HCT116 (cell line): ENCODE results near the gene EIF4E1B. TPM values are rescaled to one million over a fixed set of nuclear protein-coding genes. Genes with fewer than 3 reads are reported as not detected.

ENCODE experiments used
- ATAC-seq: fragments of 200-7000 bp; cut with Tn5 transposase; 2 replicates; pipeline ENCODE4 v1.9.1; 2020; ENCODE audit warnings: mild to moderate bottlenecking, moderate library complexity
- BruUV-seq: library from RNA; stranded (reverse); fragments of 400-500 nt; replicated peaks from 2 replicates; lab custom pipeline; 2021; lab: Mats Ljungman, UMichigan
- CTCF ChIA-PET: fragments of 300-600 bp; sonication (Branson Sonifier 250); formaldehyde crosslinking; loops from one replicate; lab custom pipeline; 2021; ENCODE audit warnings: antibody characterized with exemption; lab: Charles Lee
- POLR2A ChIA-PET: fragments of 300-600, 350-600 bp; sonication (Branson Sonifier 250); formaldehyde crosslinking; loops from one replicate; lab custom pipeline; 2021; ENCODE audit warnings: antibody characterized with exemption; lab: Charles Lee
- RAD21 ChIA-PET, 2 experiments: fragments of 300-600 bp; sonication (Branson Sonifier 250); formaldehyde crosslinking; loops; one replicate each; lab custom pipeline; 2023; ENCODE audit warnings: low total read pairs in 2 of 2; ENCODE audit not compliant: uncharacterized antibody in 2 of 2, unreplicated experiment in 2 of 2, low non-redundant PET in 1 of 2; lab: Charles Lee
- DNase-seq: peaks from one replicate; pipeline ENCODE4 v3.0.0-alpha.2; 2010; ENCODE audit warnings: low read depth, low spot score
- H2AFZ ChIP-seq: fragments of 200-600 bp; shearing (Covaris generic), sonication (generic); 2 replicates; pipeline ENCODE4 v1.6.1; 2017; ENCODE audit warnings: low read depth, mixed run types, mixed read lengths, antibody characterized with exemption, low read length; ENCODE audit not compliant: poor library complexity, severe bottlenecking
- H3K27ac ChIP-seq: 2 replicates; pipeline ENCODE4 v1.5.1; 2012; ENCODE audit warnings: low read depth, low read length
- H3K27me3 ChIP-seq: fragments of 200-600 bp; sonication (generic); 2 replicates; pipeline ENCODE4 v1.6.1; 2016; ENCODE audit warnings: mixed run types, low read length, mixed read lengths; ENCODE audit not compliant: insufficient read depth
- H3K36me3 ChIP-seq, 2 experiments: fragments of 200-500 bp in 1 of 2; fragments of 200-600 bp in 1 of 2; sonication (Bioruptor generic) in 1 of 2; sonication (generic) in 1 of 2; 2 replicates each; pipeline versions ENCODE4 v1.5.1 to v1.6.1; 2014 to 2016; ENCODE audit warnings: low read length in 2 of 2, inconsistent platforms in 1 of 2, mixed read lengths in 1 of 2, mixed run types in 1 of 2; ENCODE audit not compliant: insufficient read depth in 2 of 2, control insufficient read depth in 1 of 2
- H3K4me1 ChIP-seq, 2 experiments: fragments of 200-600 bp in 1 of 2; sonication (generic) in 1 of 2; 2 replicates each; pipeline versions ENCODE4 v1.5.1 to v1.6.1; 2012 to 2017; ENCODE audit warnings: low read length in 2 of 2, inconsistent platforms in 1 of 2, mild to moderate bottlenecking in 1 of 2, mixed read lengths in 1 of 2, mixed run types in 1 of 2, moderate library complexity in 1 of 2; ENCODE audit not compliant: insufficient read depth in 2 of 2, control insufficient read depth in 1 of 2
- H3K4me2 ChIP-seq: fragments of 200-600 bp; sonication (generic); 2 replicates; pipeline ENCODE4 v1.6.1; 2017; ENCODE audit warnings: mixed run types, low read length, mixed read lengths
- H3K4me3 ChIP-seq, 2 experiments: fragments of 200-600 bp in 1 of 2; sonication (generic) in 1 of 2; replicated peaks in 1 of 2; 2 replicates each; pipeline ENCODE4 v1.5.1; 2011 to 2016; ENCODE audit warnings: low read length in 2 of 2, control low read depth in 1 of 2, low read depth in 1 of 2, mild to moderate bottlenecking in 1 of 2, mixed read lengths in 1 of 2, mixed run types in 1 of 2
- H3K79me2 ChIP-seq: fragments of 200-600 bp; sonication (generic); 2 replicates; pipeline ENCODE4 v1.6.1; 2017; ENCODE audit warnings: mild to moderate bottlenecking, mixed run types, low read length, moderate library complexity, mixed read lengths; ENCODE audit not compliant: insufficient read depth
- H3K9ac ChIP-seq: fragments of 200-600 bp; sonication (generic); 2 replicates; pipeline ENCODE4 v1.6.1; 2016; ENCODE audit warnings: low read length, mixed read lengths
- H3K9me2 ChIP-seq: fragments of 200-600 bp; sonication (generic), shearing (Covaris generic); 2 replicates; pipeline ENCODE4 v1.6.1; 2017; ENCODE audit warnings: mixed run types, mild to moderate bottlenecking, moderate library complexity; ENCODE audit not compliant: insufficient read depth
- H3K9me3 ChIP-seq, 2 experiments: fragments of 200-500 bp in 1 of 2; fragments of 200-600 bp in 1 of 2; sonication (Bioruptor generic) in 1 of 2; sonication (generic) in 1 of 2; 2 replicates each; pipeline ENCODE4 v1.6.1; 2014 to 2017; ENCODE audit warnings: low read length in 2 of 2, mixed read lengths in 2 of 2, inconsistent platforms in 1 of 2, low read depth in 1 of 2, mild to moderate bottlenecking in 1 of 2, mixed run types in 1 of 2, moderate library complexity in 1 of 2; ENCODE audit not compliant: control insufficient read depth in 1 of 2, insufficient read depth in 1 of 2
- H4K20me1 ChIP-seq: fragments of 200-600 bp; sonication (generic), shearing (Covaris generic); 2 replicates; pipeline ENCODE4 v1.6.1; 2017; ENCODE audit warnings: mixed run types, mild to moderate bottlenecking, moderate library complexity; ENCODE audit not compliant: insufficient read depth
- CBX3 ChIP-seq: IDR thresholded peaks from 2 replicates; pipeline ENCODE4 v1.6.1; 2012; ENCODE audit warnings: low read depth
- CEBPB ChIP-seq: IDR thresholded peaks from 2 replicates; pipeline ENCODE4 v1.6.1; 2012; ENCODE audit warnings: low read depth
- EGR1 ChIP-seq: IDR thresholded peaks from 2 replicates; pipeline ENCODE4 v1.6.1; 2012; ENCODE audit warnings: low read depth
- FOSL1 ChIP-seq: IDR thresholded peaks from 2 replicates; pipeline ENCODE4 v1.6.1; 2012; ENCODE audit warnings: low read depth
- REST ChIP-seq: IDR thresholded peaks from 2 replicates; pipeline ENCODE4 v1.6.1; 2012; ENCODE audit warnings: low read depth
- ZFX ChIP-seq: fragments of 450-650 bp; IDR thresholded peaks from 2 replicates; pipeline ENCODE4 v1.6.1; 2017
- ZNF274 ChIP-seq: fragments of 200-500 bp; sonication (Bioruptor generic); IDR thresholded peaks from 2 replicates; pipeline ENCODE4 v1.6.1; 2014; ENCODE audit warnings: mild to moderate bottlenecking, low read depth, low read length, inconsistent platforms
- intact Hi-C: fragments of 100-400 bp; cut with micrococcal nuclease; formaldehyde crosslinking; loops from 2 replicates; pipeline ENCODE4 v1.10.0; 2022
- total RNA-seq: library from RNA; stranded (reverse); gene quantifications from one replicate; pipeline ENCODE4 v1.2.1, GENCODE V29; 2021; ENCODE audit not compliant: unreplicated experiment

The EIF4E1B gene
- total RNA-seq, 1 experiment from 2014 or later, result 0.07 TPM

- intact Hi-C loops, result no loop called here
- H3K9ac ChIP-seq, result no peak overlapping the region
- H3K79me2 ChIP-seq, result no peaks in the 10 kb centered on the region; the same call in 1 of the 2 replicates
- no peak overlapping the region for H3K4me2 ChIP-seq
- ATAC-seq (no peak), DNase-seq (no peak)
- H4K20me1 ChIP-seq, result no peaks in the 10 kb centered on the region
- H3K9me3 ChIP-seq, result peaks cover 0 to 8% of the 10 kb centered on the region in 2 experiments; a peak in 1 of 4 replicates
- H2AFZ ChIP-seq, result no peak overlapping the region
- ChIA-PET POLR2A (no interaction called here), RAD21 (no interaction called here), CTCF (no interaction called here)
- TF ChIP-seq ZFX (no peak), EGR1 (no peak), FOSL1 (no peak), CEBPB (no peak), REST (no peak), CBX3 (no peak), ZNF274 (no peak)
- no TSS peak for BruUV-seq
- no peak overlapping the region for H3K4me3 ChIP-seq
- no peak overlapping the region for H3K27ac ChIP-seq
- no peaks in the 10 kb centered on the region for H3K27me3 ChIP-seq
- H3K4me1 ChIP-seq, result no peaks in the 10 kb centered on the region
- H3K36me3 ChIP-seq, result peaks cover 5 to 11% of the 10 kb centered on the region in 2 experiments; a peak in 3 of 4 replicates
- H3K9me2 ChIP-seq, result no peaks in the 10 kb centered on the region
Measured at GRCh38 chr5:176594554-176594953, 35.9 kb upstream of the EIF4E1B start.
